Stimulated activated CD8-positive, alpha-beta memory T cell treated with anti-CD3 and anti-CD28 coated beads, Interleukin-12 subunit alpha, Interleukin-12 subunit beta, amount 100 ng/mL, for 24 hours (primary cell): ENCODE results near the gene ABCC1.

Source experiments
- DNase-seq: peaks from one replicate; pipeline ENCODE4 v3.0.0-alpha.2; 2020; ENCODE audit errors: extremely low read depth

Gene ABCC1

GRCh38 chr16:16047761-16048160 is 98.3 kb downstream of the ABCC1 start:
- DNase-seq = no peak

- DNase-seq = no peak
Measured at GRCh38 chr16:16048904-16049582, 99.6 kb downstream of the ABCC1 start.

GRCh38 chr16:16050106-16050505 is 100.7 kb downstream of the ABCC1 start:
- DNase-seq = no peak

GRCh38 chr16:16051132-16051531 is 101.7 kb downstream of the ABCC1 start:
- DNase-seq = no peak

- DNase-seq = no peak
Measured at GRCh38 chr16:16052916-16053315, 103.5 kb downstream of the ABCC1 start.

- no peak for DNase-seq
Measured at GRCh38 chr16:16057102-16057501, 107.7 kb downstream of the ABCC1 start.

GRCh38 chr16:16059160-16059559 is 109.7 kb downstream of the ABCC1 start:
- no peak for DNase-seq

- DNase-seq = no peak
Measured at GRCh38 chr16:16059895-16060590, 110.6 kb downstream of the ABCC1 start.

- no peak for DNase-seq
Measured at GRCh38 chr16:16062023-16062937, 112.9 kb downstream of the ABCC1 start.

GRCh38 chr16:16063683-16064082 is 114.3 kb downstream of the ABCC1 start:
- DNase-seq = no peak

- no peak for DNase-seq
Measured at GRCh38 chr16:16064874-16065384, 115.5 kb downstream of the ABCC1 start.

GRCh38 chr16:16067127-16067526 is 117.7 kb downstream of the ABCC1 start:
- DNase-seq = no peak

- DNase-seq = no peak
Measured at GRCh38 chr16:16071631-16072244, 122.3 kb downstream of the ABCC1 start.

- no peak for DNase-seq
Measured at GRCh38 chr16:16073001-16073545, 123.7 kb downstream of the ABCC1 start.

GRCh38 chr16:16073891-16074881 is 124.8 kb downstream of the ABCC1 start:
- no peak for DNase-seq

GRCh38 chr16:16075488-16076422 is 126.3 kb downstream of the ABCC1 start:
- DNase-seq = no peak

- DNase-seq = no peak
Measured at GRCh38 chr16:16076423-16076813, 127.0 kb downstream of the ABCC1 start.

GRCh38 chr16:16080465-16081065 is 131.1 kb downstream of the ABCC1 start:
- DNase-seq = no peak

GRCh38 chr16:16081141-16081540 is 131.7 kb downstream of the ABCC1 start:
- no peak for DNase-seq
